GM19023 (cell line): ENCODE data around the gene DNAL1.
A peak's percentile ranks its signal among the peaks of the same experiment; 100 is the strongest.

Source experiments
- ATAC-seq: cut with Tn5 transposase; IDR thresholded peaks from one replicate; pipeline ENCODE4 v1.9.1; 2021; ENCODE audit warnings: mild to moderate bottlenecking, moderate library complexity; ENCODE audit not compliant: unreplicated experiment

DNAL1 gene

GRCh38 chr14:73722581-73722980 is 77.8 kb downstream of the DNAL1 start:
- no peak for ATAC-seq

GRCh38 chr14:73723406-73723796 is 78.6 kb downstream of the DNAL1 start:
- ATAC-seq = no peak

- no peak for ATAC-seq
Measured at GRCh38 chr14:73723797-73724661, 79.2 kb downstream of the DNAL1 start.

- ATAC-seq = no peak
Measured at GRCh38 chr14:73724696-73725095, 79.9 kb downstream of the DNAL1 start.

- no peak for ATAC-seq
Measured at GRCh38 chr14:73725116-73726024, 80.6 kb downstream of the DNAL1 start.

- ATAC-seq = no peak
Measured at GRCh38 chr14:73726025-73726961, 81.5 kb downstream of the DNAL1 start.

- ATAC-seq = no peak
Measured at GRCh38 chr14:73727166-73727565, 82.4 kb downstream of the DNAL1 start.

GRCh38 chr14:73728717-73729330 is 84.0 kb downstream of the DNAL1 start:
- peak; percentile 71 for ATAC-seq

GRCh38 chr14:73729556-73730265 is 84.9 kb downstream of the DNAL1 start:
- ATAC-seq = no peak

GRCh38 chr14:73731111-73731510 is 86.3 kb downstream of the DNAL1 start:
- no peak for ATAC-seq

GRCh38 chr14:73732006-73732405 is 87.2 kb downstream of the DNAL1 start:
- ATAC-seq = no peak

- no peak for ATAC-seq
Measured at GRCh38 chr14:73736842-73737241, 92.1 kb downstream of the DNAL1 start.

GRCh38 chr14:73738518-73739173 is 93.9 kb downstream of the DNAL1 start:
- ATAC-seq = no peak

- ATAC-seq = no peak
Measured at GRCh38 chr14:73739174-73739898, 94.5 kb downstream of the DNAL1 start.

GRCh38 chr14:73739899-73740617 is 95.3 kb downstream of the DNAL1 start:
- no peak for ATAC-seq

GRCh38 chr14:73740618-73741326 is 96.0 kb downstream of the DNAL1 start:
- ATAC-seq = no peak

GRCh38 chr14:73741386-73741875 is 96.6 kb downstream of the DNAL1 start:
- ATAC-seq = no peak
